K562 (cell line): ENCODE measurements around the gene VEGFA. TPM values are rescaled to one million over a fixed set of nuclear protein-coding genes. Genes with fewer than 3 reads are reported as not detected.

Experiments used
- BACH1 ChIP-seq: fragments of 200-800 bp; sonication (Bioruptor generic); IDR thresholded peaks from 2 replicates; pipeline ENCODE4 v1.6.1; 2016; ENCODE audit warnings: missing genetic modification characterization, missing compliant biosample characterization
- ELF2 ChIP-seq: fragments of 250-450 bp; sonication (Bioruptor Pico); IDR thresholded peaks from 2 replicates; pipeline ENCODE4 v1.5.0; 2021; ENCODE audit warnings: mild to moderate bottlenecking
- FOXJ3 ChIP-seq: sonication (generic); formaldehyde crosslinking; IDR thresholded peaks from 2 replicates; pipeline ENCODE4 v1.4.0; 2020; ENCODE audit warnings: mild to moderate bottlenecking, missing genetic modification reagents
- FOXK1 ChIP-seq: sonication (generic); formaldehyde crosslinking; IDR thresholded peaks from 2 replicates; pipeline ENCODE4 v1.8.0; 2022; ENCODE audit warnings: missing genetic modification reagents, mild to moderate bottlenecking, borderline replicate concordance
- HINFP ChIP-seq: fragments of 450-650 bp; conservative IDR thresholded peaks from 2 replicates; pipeline ENCODE4 v1.6.1; 2016; ENCODE audit warnings: missing genetic modification characterization, low read depth, mild to moderate bottlenecking, control low read depth, missing compliant biosample characterization
- JUNB ChIP-seq: fragments of 450-650 bp; formaldehyde crosslinking; conservative IDR thresholded peaks from 2 replicates; pipeline ENCODE4 v1.4.0; 2020; ENCODE audit warnings: mild to moderate bottlenecking
- MCM5 ChIP-seq: fragments of 450-650 bp; IDR thresholded peaks from 2 replicates; pipeline ENCODE4 v1.6.1; 2016; ENCODE audit warnings: low read depth
- NCOA6 ChIP-seq: fragments of 450-650 bp; IDR thresholded peaks from 2 replicates; pipeline ENCODE4 v1.6.1; 2017; ENCODE audit warnings: mild to moderate bottlenecking
- POLR3G ChIP-seq: IDR thresholded peaks from 2 replicates; pipeline ENCODE4 v1.6.1; 2011; ENCODE audit not compliant: insufficient read length, insufficient replicate concordance; ENCODE audit errors: extremely low read depth
- PPARD ChIP-seq: fragments of 250-450 bp; sonication (Bioruptor Pico); IDR thresholded peaks from 2 replicates; pipeline ENCODE4 v1.8.0; 2022; ENCODE audit warnings: inconsistent platforms, mild to moderate bottlenecking, moderate library complexity
- RBM39 ChIP-seq: fragments of 200-400 bp; formaldehyde crosslinking; optimal IDR thresholded peaks from 2 replicates; pipeline ENCODE3; 2018; ENCODE audit warnings: low read depth, low read length
- SIN3B ChIP-seq: fragments of 450-650 bp; IDR thresholded peaks from 2 replicates; pipeline ENCODE4 v1.6.1; 2017; ENCODE audit warnings: low read depth, mild to moderate bottlenecking, moderate library complexity
- SMC3 ChIP-seq: conservative IDR thresholded peaks from 2 replicates; pipeline ENCODE4 v1.6.1; 2011; ENCODE audit warnings: low read depth, low read length, improper control_type of control experiment; ENCODE audit not compliant: insufficient read depth
- SRSF1 ChIP-seq: fragments of 200-400 bp; formaldehyde crosslinking; IDR thresholded peaks from 2 replicates; pipeline ENCODE4 v1.6.1; 2017; ENCODE audit warnings: mild to moderate bottlenecking, low read depth, low read length, moderate library complexity
- ZBTB2 ChIP-seq: fragments of 450-650 bp; IDR thresholded peaks from 2 replicates; pipeline ENCODE4 v1.6.1; 2016; ENCODE audit warnings: antibody characterized with exemption
- ZC3H4 ChIP-seq: sonication (generic); formaldehyde crosslinking; IDR thresholded peaks from 2 replicates; pipeline ENCODE4 v1.9.0; 2021; ENCODE audit warnings: missing genetic modification reagents, borderline replicate concordance
- ZNF133 ChIP-seq: fragments of 250-450 bp; sonication (Bioruptor Pico); IDR thresholded peaks from 2 replicates; pipeline ENCODE4 v1.4.0; 2020; ENCODE audit warnings: mild to moderate bottlenecking
- ZNF143 ChIP-seq: sonication (generic); formaldehyde crosslinking; IDR thresholded peaks from 2 replicates; pipeline ENCODE4 v1.9.0; 2022; ENCODE audit warnings: mild to moderate bottlenecking, missing genetic modification reagents
- ZNF639 ChIP-seq, 2 experiments: fragments of 200-800 bp in 1 of 2; sonication (Bioruptor generic) in 1 of 2; sonication (generic) in 1 of 2; formaldehyde crosslinking in 1 of 2; IDR thresholded peaks in 1 of 2; conservative IDR thresholded peaks in 1 of 2; 2 replicates each; pipeline versions ENCODE4 v1.5.0 to v1.6.1; 2016 to 2020; ENCODE audit warnings: missing compliant biosample characterization in 1 of 2, missing genetic modification characterization in 1 of 2, missing genetic modification reagents in 1 of 2
- ZNF76 ChIP-seq: fragments of 250-450 bp; sonication (Bioruptor Pico); IDR thresholded peaks from 2 replicates; pipeline ENCODE4 v1.4.0; 2020; ENCODE audit warnings: mild to moderate bottlenecking, moderate library complexity, borderline replicate concordance
- polyA plus RNA-seq, 8 experiments: library from polyadenylated mRNA; depleted of rRNA in 4 of 8; stranded (reverse) in 5 of 8; unstranded in 3 of 8; fragments of >200 nt; fragmentation: Nextera tagmentation in 2 of 8; fragmentation: Illumina TruSeq in 1 of 8; extraction: Ambion mirVana in 2 of 8; extraction: Trizol in 1 of 8; gene quantifications; 2 replicates each; pipeline versions ENCODE4 v1.2.1 to v1.2.3, GENCODE V29; 2011 to 2014; ENCODE audit warnings: inconsistent platforms in 1 of 8, missing spikeins in 1 of 8
- total RNA-seq, 7 experiments: library from RNA; depleted of rRNA in 6 of 7; stranded (reverse); fragments of >200 nt in 6 of 7; fragmentation: Illumina TruSeq in 2 of 7; extraction: Trizol in 2 of 7; gene quantifications; 2 replicates each; pipeline versions ENCODE4 v1.2.1 to v1.2.3, GENCODE V29; 2011 to 2021; ENCODE audit warnings: low replicate concordance in 1 of 7
- TF ChIP-seq, protein P1 (sequence below): fragments of 450-650 bp; IDR thresholded peaks from 2 replicates; pipeline ENCODE4 v1.6.1; 2016; ENCODE audit warnings: missing biosample characterization, missing genetic modification characterization

The VEGFA gene
- total and polyA plus RNA-seq, 9 of the 15 experiments (the other 6 are each of a cell fraction or from before 2014, with no cell fraction given), result 14.0 to 271 (median 124) TPM

- TF ChIP-seq MCM5, result no peak
- TF ChIP-seq ZC3H4 (CRISPR knock-in tag), result no peak; the same call in 1 of the 2 replicates
- TF ChIP-seq ZNF143, result no peak
- no peak for TF ChIP-seq POLR3G
- TF ChIP-seq SRSF1, result no peak
- TF ChIP-seq, protein P1, sequence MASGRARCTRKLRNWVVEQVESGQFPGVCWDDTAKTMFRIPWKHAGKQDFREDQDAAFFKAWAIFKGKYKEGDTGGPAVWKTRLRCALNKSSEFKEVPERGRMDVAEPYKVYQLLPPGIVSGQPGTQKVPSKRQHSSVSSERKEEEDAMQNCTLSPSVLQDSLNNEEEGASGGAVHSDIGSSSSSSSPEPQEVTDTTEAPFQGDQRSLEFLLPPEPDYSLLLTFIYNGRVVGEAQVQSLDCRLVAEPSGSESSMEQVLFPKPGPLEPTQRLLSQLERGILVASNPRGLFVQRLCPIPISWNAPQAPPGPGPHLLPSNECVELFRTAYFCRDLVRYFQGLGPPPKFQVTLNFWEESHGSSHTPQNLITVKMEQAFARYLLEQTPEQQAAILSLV, result no peak
- TF ChIP-seq ZNF133 (CRISPR knock-in tag), result no peak
- TF ChIP-seq ZBTB2, result peak; percentile 70; the same call in 1 of the 2 replicates
- TF ChIP-seq NCOA6, result no peak
- TF ChIP-seq ZNF639 (CRISPR knock-in tag; conservative IDR thresholded peaks at IDR 0.05 in 1 of 2, IDR thresholded peaks at IDR 0.05 in 1 of 2), result 0 out of 4 replicates have a peak, but pooled peaks of 1 of the 2 experiments have one; percentile 4
- no peak for TF ChIP-seq JUNB (CRISPR knock-in tag)
- peak; percentile 62; the same call in 1 of the 2 replicates for TF ChIP-seq ZNF76 (CRISPR knock-in tag)
- no peak for TF ChIP-seq HINFP
- TF ChIP-seq BACH1 (tag), result no peak
- TF ChIP-seq SIN3B, result no peak
- no peak; the same call in 1 of the 2 replicates for TF ChIP-seq ELF2 (CRISPR knock-in tag)
- no peak for TF ChIP-seq FOXK1 (CRISPR knock-in tag)
- TF ChIP-seq RBM39, result no peak
- TF ChIP-seq SMC3, result no peak; the same call in 1 of the 2 replicates
- TF ChIP-seq PPARD, result no peak
- TF ChIP-seq FOXJ3 (CRISPR knock-in tag), result no peak
Measured at GRCh38 chr6:43771210-43771857, 1.3 kb downstream of the VEGFA start (continued).
